ENCODE measurements around the gene ARMC5. TPM values are rescaled to one million over a fixed set of nuclear protein-coding genes. Genes with fewer than 3 reads are reported as not detected.

ARMC5 gene
- total and polyA plus RNA-seq, 9 of the 15 experiments (the other 6 are each of a cell fraction or from before 2014, with no cell fraction given): 0.11 to 13.5 (median 2.1) TPM

DNA sequence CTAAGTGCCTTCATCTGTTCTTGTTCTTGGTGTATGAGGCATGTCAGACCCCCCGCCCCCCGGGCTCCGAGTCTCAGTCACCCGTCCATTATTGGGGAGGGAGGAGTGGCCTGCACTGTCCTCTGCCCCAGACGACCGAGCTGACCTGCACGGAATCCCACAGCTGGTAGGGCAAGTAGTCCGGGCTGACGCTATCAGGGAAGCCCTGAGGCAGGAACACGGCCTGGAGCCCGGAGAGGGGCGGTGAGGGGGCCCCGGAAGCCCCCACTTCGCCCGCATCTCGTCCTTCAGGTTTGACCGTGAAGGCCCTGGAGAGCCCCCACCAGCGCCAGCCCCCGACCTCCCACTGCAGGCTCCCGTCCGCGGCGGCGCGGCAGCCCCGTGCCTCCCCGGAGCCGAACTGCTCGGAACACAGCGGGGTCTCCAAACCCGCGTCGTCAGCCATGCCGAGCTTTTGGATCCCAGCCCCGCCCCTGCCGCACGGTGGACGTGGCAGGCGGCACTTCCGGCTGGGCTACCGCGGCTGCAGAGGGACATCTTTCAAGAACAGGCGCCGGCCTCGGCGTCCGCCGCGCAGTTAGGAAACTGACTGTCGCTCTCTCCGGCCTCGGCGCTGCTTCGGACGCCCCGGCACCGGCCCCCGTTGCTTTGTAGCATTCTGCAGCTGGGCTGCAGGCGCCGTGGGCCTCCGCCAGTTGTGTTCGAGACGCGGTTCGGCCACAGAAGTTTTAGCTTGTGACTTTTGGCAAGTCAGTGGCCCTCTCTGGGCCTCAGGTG lies 48.8 kb downstream of the ARMC5 start, which contains the start of gene RUSF1 (continued):
- TF ChIP-seq, protein P1, sequence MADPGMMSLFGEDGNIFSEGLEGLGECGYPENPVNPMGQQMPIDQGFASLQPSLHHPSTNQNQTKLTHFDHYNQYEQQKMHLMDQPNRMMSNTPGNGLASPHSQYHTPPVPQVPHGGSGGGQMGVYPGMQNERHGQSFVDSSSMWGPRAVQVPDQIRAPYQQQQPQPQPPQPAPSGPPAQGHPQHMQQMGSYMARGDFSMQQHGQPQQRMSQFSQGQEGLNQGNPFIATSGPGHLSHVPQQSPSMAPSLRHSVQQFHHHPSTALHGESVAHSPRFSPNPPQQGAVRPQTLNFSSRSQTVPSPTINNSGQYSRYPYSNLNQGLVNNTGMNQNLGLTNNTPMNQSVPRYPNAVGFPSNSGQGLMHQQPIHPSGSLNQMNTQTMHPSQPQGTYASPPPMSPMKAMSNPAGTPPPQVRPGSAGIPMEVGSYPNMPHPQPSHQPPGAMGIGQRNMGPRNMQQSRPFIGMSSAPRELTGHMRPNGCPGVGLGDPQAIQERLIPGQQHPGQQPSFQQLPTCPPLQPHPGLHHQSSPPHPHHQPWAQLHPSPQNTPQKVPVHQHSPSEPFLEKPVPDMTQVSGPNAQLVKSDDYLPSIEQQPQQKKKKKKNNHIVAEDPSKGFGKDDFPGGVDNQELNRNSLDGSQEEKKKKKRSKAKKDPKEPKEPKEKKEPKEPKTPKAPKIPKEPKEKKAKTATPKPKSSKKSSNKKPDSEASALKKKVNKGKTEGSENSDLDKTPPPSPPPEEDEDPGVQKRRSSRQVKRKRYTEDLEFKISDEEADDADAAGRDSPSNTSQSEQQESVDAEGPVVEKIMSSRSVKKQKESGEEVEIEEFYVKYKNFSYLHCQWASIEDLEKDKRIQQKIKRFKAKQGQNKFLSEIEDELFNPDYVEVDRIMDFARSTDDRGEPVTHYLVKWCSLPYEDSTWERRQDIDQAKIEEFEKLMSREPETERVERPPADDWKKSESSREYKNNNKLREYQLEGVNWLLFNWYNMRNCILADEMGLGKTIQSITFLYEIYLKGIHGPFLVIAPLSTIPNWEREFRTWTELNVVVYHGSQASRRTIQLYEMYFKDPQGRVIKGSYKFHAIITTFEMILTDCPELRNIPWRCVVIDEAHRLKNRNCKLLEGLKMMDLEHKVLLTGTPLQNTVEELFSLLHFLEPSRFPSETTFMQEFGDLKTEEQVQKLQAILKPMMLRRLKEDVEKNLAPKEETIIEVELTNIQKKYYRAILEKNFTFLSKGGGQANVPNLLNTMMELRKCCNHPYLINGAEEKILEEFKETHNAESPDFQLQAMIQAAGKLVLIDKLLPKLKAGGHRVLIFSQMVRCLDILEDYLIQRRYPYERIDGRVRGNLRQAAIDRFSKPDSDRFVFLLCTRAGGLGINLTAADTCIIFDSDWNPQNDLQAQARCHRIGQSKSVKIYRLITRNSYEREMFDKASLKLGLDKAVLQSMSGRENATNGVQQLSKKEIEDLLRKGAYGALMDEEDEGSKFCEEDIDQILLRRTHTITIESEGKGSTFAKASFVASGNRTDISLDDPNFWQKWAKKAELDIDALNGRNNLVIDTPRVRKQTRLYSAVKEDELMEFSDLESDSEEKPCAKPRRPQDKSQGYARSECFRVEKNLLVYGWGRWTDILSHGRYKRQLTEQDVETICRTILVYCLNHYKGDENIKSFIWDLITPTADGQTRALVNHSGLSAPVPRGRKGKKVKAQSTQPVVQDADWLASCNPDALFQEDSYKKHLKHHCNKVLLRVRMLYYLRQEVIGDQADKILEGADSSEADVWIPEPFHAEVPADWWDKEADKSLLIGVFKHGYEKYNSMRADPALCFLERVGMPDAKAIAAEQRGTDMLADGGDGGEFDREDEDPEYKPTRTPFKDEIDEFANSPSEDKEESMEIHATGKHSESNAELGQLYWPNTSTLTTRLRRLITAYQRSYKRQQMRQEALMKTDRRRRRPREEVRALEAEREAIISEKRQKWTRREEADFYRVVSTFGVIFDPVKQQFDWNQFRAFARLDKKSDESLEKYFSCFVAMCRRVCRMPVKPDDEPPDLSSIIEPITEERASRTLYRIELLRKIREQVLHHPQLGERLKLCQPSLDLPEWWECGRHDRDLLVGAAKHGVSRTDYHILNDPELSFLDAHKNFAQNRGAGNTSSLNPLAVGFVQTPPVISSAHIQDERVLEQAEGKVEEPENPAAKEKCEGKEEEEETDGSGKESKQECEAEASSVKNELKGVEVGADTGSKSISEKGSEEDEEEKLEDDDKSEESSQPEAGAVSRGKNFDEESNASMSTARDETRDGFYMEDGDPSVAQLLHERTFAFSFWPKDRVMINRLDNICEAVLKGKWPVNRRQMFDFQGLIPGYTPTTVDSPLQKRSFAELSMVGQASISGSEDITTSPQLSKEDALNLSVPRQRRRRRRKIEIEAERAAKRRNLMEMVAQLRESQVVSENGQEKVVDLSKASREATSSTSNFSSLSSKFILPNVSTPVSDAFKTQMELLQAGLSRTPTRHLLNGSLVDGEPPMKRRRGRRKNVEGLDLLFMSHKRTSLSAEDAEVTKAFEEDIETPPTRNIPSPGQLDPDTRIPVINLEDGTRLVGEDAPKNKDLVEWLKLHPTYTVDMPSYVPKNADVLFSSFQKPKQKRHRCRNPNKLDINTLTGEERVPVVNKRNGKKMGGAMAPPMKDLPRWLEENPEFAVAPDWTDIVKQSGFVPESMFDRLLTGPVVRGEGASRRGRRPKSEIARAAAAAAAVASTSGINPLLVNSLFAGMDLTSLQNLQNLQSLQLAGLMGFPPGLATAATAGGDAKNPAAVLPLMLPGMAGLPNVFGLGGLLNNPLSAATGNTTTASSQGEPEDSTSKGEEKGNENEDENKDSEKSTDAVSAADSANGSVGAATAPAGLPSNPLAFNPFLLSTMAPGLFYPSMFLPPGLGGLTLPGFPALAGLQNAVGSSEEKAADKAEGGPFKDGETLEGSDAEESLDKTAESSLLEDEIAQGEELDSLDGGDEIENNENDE (IDR thresholded peaks at IDR 0.05; ENCODE audit: low read depth, low read length): no peak
- TF ChIP-seq ZNF695 (CRISPR knock-in tag; IDR thresholded peaks at IDR 0.05) (no peak), MAFK (IDR thresholded peaks at IDR 0.05; ENCODE audit: low read length) (no peak), ZNF766 (CRISPR knock-in tag; conservative IDR thresholded peaks at IDR 0.05) (0 out of 2 replicates have a peak, but pooled peaks have one; percentile 9), ZSCAN32 (CRISPR knock-in tag; IDR thresholded peaks at IDR 0.05) (no peak), PYGO2 (tag; IDR thresholded peaks at IDR 0.05) (no peak), TEAD1 (CRISPR knock-in tag; IDR thresholded peaks at IDR 0.05) (no peak), NR3C1 (CRISPR knock-in tag; IDR thresholded peaks at IDR 0.05) (0 out of 2 replicates have a peak, but pooled peaks have one; percentile 44), RBM14 (IDR thresholded peaks at IDR 0.05; ENCODE audit: borderline replicate concordance, insufficient read depth, low read depth, low read length) (0 out of 2 replicates have a peak, but pooled peaks have one; percentile 82), DDX20 (tag; IDR thresholded peaks at IDR 0.05; ENCODE audit: low read depth) (no peak), RBFOX2 (IDR thresholded peaks at IDR 0.05; ENCODE audit: low read depth, low read length) (peak; percentile 100), POU5F1 (IDR thresholded peaks at IDR 0.05; ENCODE audit: borderline replicate concordance, low read depth, low read length, partially characterized antibody) (peak; percentile 91), CREB1 (IDR thresholded peaks at IDR 0.05) (peak; percentile 47), CREB1 (CRISPR knock-in tag; IDR thresholded peaks at IDR 0.05) (peak; percentile 74; the same call in 1 of the 2 replicates), JUND (IDR thresholded peaks at IDR 0.05; ENCODE audit: borderline replicate concordance, low read depth, low read length) (peak; percentile 58), JUND (tag; IDR thresholded peaks at IDR 0.05; ENCODE audit: borderline replicate concordance, low read depth, low read length) (peak; percentile 19; the same call in 1 of the 3 replicates), RB1 (IDR thresholded peaks at IDR 0.05; ENCODE audit: low read depth) (peak; percentile 78)
